ENCODE data around the gene DESI1. TPM values are rescaled to one million over a fixed set of nuclear protein-coding genes. Genes with fewer than 3 reads are reported as not detected.

DESI1 gene
- total RNA-seq, 1 experiment from 2014 or later: 28.2 TPM

GRCh38 chr22:41548830-41549211 is 72.0 kb downstream of the DESI1 start:
- DNase-seq (ENCODE audit: low read depth, low spot score): no peak
- in situ Hi-C loops (cut with HindIII; ENCODE audit: low pct_unique_long_range_greater_than_20kb, low sequenced_read_pairs): no loop called here

Small RNA genes within 50 kb of the gene (small RNA-seq; reads per million reads assigned to genes)
- 0 reads per million in 2 experiments for gene RF00019

Other genes with a start within 250 kb of the DESI1 start
- 4.9 and 6.9 TPM in 2 replicates for gene TEF, start 239.1 kb downstream of the DESI1 start, total RNA-seq (2014; rRNA removed; shearing (Covaris generic))
- 19.9 and 23.4 TPM in 2 replicates for gene TOB2, start 174.2 kb downstream of the DESI1 start, total RNA-seq (2014; rRNA removed; shearing (Covaris generic))
- 116 and 124 TPM in 2 replicates for gene PHF5A, start 152.4 kb downstream of the DESI1 start, total RNA-seq (2014; rRNA removed; shearing (Covaris generic))
- 128 and 133 TPM in 2 replicates for gene ACO2, start 151.9 kb downstream of the DESI1 start, total RNA-seq (2014; rRNA removed; shearing (Covaris generic))
- gene POLR3H, start 76.6 kb downstream of the DESI1 start, total RNA-seq (2014; rRNA removed; shearing (Covaris generic)): 20.0 and 23.9 TPM in 2 replicates
- gene CSDC2, start 60.0 kb downstream of the DESI1 start, total RNA-seq (2014; rRNA removed; shearing (Covaris generic)): not detected in 2 replicates
- 8.2 and 9.0 TPM in 2 replicates for gene PMM1, start 31.2 kb downstream of the DESI1 start, total RNA-seq (2014; rRNA removed; shearing (Covaris generic))
- gene XRCC6, start 252 bp upstream of the DESI1 start, total RNA-seq (2014; rRNA removed; shearing (Covaris generic)): 537 and 584 TPM in 2 replicates
- 254 and 274 TPM in 2 replicates for gene SNU13, start 67.8 kb upstream of the DESI1 start, total RNA-seq (2014; rRNA removed; shearing (Covaris generic))
- gene MEI1, start 78.5 kb upstream of the DESI1 start, total RNA-seq (2014; rRNA removed; shearing (Covaris generic)): 0.13 TPM in 1 of 2 replicates, not detected in the other
- 6.5 and 8.8 TPM in 2 replicates for gene CCDC134, start 179.6 kb upstream of the DESI1 start, total RNA-seq (2014; rRNA removed; shearing (Covaris generic))
- 61.7 and 64.4 TPM in 2 replicates for gene SREBF2, start 212.1 kb upstream of the DESI1 start, total RNA-seq (2014; rRNA removed; shearing (Covaris generic))